ENCODE results near the gene CAMTA1.
"Not testable (repeated sequence)": the region's sequence is repeated elsewhere in the genome, so short reads cannot be mapped to it uniquely, and the experiment has no call there.

CAMTA1 gene

DNA sequence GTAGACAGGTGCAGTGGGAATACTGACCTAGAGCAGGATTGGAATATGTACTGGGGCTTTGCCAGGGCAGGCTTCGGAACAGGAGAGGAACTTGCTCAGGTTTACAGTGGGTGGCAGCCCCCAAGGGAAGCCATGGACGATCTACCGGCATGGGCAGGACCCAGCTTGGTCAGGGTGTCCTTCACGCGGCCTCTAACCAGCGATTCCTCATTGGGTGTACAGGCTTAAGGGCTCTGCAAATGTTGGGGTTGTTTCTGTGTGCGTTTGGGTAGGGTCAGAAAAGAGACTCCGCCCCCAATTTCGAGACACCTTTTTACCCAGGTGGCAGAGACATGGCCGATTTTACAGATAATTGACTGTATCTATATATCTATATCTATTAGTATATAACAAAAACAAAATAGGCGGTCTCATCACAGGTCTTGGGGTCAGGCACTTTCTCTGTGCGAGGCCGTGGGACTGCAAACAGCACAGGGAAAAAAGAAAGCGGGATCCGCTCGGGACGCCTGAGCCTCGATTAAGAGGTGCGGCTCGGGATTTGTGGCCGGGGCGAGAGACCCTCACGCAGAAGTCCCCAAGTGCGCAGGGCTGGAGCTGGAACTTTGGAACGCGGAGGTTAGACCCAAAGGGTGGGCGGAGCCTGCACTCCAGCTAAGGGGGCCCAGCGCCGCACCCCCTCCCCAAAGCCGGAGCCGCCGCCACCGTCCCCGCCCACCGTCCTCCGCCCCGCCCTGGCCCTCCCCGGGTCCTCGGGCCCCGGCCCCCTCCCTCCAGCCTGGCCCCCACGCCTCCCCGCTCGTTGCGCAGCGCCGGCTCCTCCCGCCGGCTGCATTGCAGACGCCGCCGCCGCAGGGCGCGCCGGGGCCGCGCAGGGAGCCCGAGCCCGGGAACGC lies 918.3 kb downstream of the CAMTA1 start:
- no peak for DNase-seq

DNA sequence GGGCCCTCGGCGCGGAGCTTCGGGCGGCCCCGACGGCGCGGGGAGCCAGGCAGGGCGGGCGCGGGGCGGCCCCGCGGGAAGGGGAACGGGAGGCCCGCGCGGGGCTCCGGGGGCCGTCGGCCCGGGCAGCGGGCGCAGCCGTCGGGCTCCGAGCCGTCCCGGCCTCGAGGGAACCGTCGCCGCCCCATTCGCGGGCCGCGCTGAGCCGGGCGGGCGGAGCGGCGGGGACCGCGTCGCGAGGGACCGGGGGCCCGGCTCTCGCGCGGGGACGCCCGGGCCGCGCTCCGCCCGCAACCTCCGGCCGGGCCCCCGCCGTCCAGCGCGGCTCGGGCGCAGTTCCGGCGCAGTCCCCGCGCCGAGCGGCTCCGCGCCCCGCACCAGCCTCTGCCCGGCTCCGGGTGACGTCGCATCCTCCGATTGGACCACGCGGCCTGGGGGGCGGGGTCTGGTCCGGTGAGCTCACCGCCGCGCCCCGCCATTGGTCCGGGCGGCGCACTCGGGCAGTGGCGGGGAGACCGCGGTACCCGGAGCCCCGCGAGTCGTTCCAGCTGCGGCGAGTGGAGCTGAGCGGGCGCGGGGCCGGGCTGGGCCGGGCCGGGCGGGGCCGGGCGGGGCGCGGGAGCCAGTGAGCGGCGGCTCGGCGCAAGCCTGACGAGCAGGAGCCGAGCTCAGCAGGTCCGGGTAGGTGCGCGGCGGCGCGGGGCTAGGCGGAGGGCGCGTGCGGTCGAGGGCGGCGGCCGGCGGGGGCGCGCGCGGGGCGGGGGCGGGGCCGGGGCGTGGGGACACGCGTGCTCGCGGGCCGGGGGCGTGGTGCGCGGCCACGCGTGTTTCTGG lies 919.2 kb downstream of the CAMTA1 start:
- DNase-seq = peak; percentile 84

DNA sequence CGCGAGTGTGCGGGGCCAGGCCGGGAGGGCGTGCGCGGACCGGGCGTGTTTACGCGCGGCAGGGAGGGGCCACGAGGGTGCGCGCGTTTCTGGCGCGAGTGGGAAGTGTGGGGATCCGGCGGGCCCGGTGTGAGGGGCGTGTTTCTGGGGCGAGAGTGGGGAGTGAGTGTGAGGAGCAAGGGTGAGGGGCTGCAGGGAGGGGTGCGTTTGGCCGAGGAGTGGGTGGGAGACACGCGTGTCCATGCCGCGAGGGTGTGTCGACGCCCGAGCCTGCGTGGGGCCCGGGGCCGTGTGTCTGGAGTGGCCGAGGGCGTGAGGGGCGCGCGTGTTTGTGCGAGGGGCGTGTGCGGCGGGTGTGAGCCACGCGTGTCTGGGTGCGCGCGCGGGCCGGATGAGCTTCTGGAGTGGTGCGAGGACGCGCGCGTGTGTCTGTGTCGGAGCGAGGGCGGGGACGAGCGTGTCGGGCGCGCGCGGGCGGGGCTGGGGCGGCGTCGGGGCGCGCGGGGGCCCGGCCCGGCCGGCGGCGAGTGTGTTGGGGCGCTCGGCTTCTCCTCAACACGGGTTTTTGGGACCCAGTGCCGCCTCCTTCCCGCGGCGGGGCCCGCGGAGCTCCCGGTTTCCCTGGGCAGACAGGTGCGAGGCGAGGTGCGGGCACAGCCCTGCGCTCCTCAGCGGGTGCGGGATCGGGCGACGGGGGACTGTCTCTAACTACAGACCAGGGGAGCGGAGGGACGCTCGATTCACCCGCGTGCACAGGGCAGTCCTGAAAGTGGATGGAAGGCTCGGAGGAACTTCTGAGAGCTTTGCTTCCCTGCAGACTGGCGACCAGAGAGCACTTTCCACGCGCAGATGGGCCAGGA lies 920.0 kb downstream of the CAMTA1 start:
- DNase-seq = peak; percentile 17

DNA sequence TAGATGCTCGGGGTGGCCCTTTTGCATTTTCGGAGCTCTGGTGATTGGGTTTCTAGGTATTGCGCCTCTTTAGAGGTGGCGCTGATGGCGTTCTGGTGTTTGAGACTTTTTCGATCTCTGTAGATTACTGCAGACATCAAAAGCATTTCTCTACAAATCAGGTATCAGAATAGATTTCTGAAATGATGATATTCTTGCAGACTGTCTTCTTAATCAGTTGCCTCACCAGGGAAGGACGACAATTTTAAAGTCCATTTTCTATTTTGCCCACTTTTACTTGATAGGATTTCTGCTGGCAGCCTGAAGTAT lies 920.6 kb downstream of the CAMTA1 start:
- no peak for DNase-seq

DNA sequence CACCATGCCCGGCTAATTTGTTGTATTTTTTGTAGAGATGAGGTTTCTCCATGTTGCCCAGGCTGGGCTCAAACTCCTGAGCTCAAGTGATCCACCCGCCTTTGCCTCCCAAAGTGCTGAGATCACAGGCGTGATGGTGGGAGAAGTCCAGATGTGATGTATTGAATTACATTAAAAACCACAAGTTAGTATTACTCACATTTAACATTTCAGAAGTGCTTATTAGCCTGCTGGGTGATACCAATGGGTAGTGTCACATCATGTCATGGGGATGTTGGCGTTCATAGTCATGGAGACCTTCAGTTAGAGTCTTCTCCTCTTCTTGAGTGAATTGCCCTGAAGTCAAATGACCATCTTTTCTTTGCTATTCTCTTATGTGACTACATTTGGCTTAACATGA lies 922.3 kb downstream of the CAMTA1 start:
- DNase-seq = no peak

DNA sequence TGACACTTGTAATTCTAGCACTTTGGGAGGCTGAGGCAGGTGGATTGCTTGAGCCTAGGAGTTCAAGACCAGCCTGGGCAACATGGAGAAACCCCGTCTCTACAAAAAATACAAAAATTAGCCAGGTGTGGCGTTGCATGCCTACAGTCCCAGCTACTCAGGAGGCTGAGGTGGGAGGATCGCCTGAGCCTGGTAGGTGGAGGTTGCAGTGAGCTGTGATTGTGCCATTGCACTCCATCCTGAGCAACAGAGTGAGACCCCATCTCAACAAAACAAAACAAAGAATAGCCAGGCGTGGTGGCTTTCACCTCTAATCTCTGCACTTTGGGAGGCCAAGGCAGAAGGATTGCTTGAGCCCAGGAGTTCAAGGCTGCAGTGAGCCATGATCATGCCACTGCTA lies 922.8 kb downstream of the CAMTA1 start:
- DNase-seq = not testable (repeated sequence)

DNA sequence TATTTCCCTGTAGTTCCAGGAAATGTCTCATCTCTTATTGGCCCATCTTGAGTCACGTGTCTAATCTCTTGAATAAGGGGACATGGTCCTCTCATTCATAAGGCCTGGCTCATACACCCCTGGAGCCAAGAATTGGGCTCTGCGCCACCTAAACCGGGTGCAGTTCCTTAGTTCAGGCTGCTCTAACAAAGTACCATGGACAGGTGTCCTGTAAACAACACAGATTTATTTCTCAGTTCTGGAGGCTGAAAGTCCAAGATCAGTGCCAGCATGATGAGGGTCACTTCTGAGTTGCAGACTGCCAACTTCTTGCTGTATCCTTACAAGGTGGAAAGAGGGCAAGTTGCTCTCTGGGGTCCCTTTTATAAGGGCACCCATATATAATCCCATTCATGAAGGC lies 925.6 kb downstream of the CAMTA1 start:
- no peak for DNase-seq

DNA sequence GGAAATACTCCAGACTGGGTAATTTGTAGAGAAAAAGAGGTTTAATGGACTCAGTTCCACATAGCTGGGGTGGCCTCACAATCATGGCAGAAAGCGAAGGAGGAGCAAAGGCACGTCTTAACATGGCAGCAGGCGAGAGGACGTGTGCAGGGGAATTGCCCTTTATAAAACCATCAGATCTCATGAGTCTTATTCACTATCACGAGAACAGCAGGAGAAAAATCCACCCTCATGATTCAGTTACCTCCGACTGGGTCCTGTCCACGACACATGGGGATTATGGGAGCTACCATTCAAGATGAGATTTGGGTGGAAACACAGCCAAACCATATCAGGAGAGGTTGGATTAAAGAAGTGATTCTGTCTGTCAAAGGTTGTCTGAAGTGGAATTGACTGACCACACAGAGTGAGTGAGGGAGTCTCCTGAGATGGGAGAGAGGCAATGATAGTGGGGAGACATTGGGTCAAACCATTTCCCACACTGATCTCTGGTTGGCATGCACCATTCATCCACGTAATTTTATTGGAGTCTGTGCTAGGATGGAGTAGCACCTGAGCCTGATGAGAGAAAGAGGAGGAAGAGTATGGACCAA lies 927.6 kb downstream of the CAMTA1 start:
- no peak for DNase-seq

DNA sequence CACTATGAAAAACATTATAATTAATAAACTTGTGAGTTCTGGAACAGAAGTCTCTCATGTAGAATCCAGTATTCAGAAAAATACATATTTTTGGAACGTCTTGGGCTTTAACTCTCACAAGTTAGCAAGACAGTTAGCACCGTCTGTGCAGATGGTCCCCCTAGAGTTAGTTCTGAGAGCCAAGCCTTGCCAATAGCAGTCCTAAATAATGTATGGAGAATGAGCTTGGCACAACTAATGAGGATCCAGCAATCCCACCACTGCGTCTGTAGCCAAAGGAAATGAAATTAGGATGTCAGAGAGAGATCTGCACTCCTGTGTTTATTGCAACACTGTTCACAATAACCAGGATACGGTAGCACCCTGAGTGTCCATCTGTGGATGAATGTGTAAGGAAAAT lies 931.3 kb downstream of the CAMTA1 start:
- DNase-seq = no peak

DNA sequence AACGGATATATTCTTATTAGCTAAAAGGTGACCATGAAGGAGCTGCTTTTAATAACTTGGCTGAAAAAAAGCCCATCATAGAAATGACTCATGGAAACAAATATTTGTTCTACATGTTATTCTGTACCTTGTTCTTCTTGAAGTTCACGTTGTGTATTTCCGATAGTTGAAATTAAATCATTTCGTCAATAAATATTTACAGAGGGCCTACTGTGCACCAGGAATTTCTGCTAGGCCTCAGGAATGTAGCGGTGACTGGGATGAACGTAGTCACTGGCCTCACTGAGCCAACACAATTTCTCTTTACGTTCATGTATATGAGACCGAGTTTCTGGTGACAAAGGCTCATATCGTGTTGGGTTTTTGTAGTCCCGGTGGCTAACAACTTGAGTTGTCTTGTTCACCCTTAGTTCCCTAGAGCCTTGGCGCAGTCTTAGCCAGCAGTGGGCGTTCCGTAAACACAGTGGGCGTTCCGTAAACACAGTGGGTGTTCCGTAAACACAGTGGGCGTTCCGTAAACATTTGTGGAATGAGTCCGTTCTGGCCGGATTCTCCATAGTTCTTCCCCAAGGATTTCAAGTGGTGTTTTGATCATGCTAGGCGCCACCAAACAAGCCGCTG lies 932.6 kb downstream of the CAMTA1 start:
- no peak for DNase-seq

DNA sequence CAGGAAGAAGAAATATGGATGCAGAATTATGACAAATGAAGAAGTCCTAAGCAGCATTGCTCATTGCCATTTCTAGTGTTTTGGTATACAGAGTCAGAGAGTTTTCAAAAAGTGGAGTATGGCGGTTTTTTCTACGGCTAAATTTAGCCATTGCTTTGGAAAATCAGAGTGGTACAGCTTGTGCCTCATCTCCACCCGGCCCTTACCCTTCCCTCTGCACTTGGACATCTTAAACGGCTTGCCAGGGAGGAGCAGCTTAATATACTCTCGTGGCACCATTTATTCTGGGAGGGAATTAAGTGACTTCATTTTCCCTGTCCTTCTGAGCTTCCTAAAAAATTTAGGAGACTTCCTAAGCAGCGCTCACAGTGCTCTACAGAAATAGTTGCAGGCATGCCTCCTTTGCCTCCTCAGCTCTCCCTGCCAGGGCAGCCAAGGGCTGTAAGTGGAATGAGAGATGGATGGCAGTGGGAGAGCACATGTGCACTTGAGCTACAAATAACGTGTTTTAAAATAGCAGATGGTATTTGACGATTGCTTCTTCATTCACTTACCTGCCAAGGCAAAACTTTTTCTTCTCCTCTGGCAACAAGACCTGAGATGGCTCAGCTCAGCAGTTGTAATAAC lies 934.3 kb downstream of the CAMTA1 start:
- no peak for DNase-seq

DNA sequence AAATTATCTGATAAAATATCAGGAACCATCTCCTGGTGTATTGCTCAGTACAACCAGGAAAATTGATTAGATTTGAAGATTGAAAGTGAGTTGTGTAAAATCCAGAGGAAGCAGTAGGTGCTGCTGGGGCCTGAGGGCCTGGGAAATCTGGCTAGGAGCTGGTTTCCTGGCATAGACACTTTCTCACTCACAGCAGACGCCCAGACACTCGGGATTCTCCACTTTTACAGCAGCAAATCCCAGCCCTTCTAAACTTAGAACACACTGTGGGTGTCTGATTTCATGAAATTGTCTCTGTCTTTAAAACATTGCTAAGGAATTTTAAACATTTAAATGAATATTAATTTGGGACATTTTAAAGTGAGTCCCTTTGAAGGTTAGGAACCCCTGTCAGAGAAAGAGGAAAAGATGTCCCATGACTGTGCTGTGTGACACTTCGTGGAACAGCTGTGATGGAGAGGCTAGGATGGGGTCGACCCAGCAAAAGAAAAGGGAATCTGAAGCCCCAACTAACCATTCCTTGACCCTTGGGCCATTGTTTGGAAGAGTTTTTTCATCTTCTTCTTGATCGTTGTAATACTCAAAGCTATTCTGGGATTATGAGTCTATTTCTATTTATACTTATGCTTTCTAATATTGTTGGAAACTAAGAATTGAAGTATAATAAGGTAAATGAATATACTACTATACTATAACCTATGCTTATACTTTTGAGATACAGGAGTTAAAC lies 936.9 kb downstream of the CAMTA1 start:
- DNase-seq = no peak

DNA sequence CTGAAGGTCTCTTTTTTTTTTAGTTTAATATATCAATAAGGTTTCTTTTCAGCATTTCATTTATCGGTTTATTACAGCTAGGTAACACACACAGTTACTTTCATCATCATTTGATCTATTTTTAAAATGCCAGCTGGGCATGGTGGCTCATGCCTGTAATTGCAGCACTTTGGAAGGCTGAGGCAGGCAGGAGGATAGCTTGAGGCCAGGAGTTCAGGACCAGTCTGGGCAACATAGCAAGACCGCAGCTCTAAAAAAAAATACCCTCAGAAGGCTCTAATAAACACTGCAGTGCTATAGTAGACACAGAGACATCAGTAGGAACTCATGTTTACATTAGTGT lies 937.4 kb downstream of the CAMTA1 start:
- no peak for DNase-seq

DNA sequence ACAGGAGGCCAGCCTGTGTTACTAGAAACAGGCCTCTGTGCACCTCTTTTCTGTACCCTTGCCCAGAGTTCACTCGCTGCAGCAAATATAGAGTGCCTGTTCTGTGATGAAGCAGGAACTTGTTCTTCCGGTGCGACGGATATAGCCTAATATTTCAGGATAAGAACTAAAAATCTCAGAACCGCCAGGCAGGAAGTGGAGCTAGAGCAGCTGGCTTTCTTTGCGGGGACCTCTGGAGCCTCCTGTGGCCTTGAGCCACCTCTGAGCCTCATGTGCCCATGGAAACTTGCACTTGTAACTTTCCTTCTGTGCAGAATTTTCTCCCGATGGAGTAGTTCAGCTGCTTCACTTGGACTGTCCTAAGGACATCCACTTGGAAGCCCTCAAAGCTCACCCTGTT lies 941.4 kb downstream of the CAMTA1 start:
- DNase-seq = no peak

DNA sequence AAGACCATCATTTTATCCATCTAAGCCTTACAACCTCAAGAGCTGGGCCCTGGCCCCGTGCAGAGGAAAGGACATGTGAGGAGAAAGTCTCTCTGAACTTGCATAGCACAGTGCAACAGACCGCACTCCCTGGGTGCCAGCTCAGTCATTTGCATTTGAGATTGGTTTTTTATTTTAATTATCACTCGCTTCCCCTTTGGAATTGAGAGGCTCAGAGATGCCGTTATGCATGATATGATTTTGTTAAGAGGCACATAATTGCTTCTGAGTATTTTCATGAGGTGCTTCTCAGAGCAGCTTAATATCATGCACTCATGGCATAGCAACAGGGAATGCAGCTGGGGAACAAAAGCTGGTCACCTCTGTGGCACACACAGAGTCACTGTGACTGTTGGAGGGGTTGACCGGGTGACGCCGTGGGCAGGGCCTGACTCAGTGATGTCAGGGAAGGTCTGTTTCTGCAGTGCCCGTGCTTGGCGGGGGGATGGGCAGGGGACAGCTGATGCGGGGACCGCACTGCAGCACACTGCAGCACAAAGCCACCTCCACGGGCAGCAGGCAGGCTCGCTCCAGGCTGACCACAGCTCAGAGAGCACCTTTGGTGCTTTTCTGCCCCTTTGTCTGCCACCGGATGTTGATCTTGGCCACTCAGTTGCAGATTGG lies 942.7 kb downstream of the CAMTA1 start:
- no peak for DNase-seq

DNA sequence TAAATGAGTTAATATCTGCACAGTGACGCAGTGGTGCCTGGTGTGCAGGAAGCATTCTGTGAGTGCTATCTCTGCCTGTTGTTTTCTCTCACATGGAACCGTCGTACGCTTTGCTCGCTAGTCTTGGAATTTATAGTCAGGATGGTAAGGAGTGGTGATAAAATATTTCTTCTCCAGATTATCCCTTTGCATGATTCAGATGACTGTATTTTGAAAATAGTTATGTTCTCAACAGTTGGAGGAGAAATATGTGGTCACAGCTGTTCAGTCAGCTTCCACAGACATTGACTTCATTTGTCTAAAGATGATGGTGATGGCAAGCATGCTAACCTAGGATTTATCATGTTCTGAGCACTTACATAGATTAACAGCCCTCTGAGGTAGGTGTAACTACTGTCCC lies 944.5 kb downstream of the CAMTA1 start:
- DNase-seq = no peak

DNA sequence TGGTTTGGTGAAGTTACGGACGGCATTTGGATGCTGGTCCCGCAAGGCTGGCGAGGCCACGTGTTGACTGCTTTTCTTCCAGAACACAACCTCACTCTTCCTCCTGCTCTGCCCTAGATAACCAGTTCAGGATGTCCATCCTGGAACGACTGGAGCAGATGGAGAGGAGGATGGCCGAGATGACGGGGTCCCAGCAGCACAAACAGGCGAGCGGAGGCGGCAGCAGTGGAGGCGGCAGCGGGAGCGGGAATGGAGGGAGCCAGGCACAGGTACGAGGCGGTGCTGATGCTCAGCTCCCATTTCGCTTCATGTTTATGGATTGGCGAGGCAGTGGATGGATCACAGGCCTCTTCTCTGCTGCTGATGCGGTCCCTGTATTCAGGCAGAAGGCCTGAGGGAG lies 947.1 kb downstream of the CAMTA1 start:
- DNase-seq = no peak

DNA sequence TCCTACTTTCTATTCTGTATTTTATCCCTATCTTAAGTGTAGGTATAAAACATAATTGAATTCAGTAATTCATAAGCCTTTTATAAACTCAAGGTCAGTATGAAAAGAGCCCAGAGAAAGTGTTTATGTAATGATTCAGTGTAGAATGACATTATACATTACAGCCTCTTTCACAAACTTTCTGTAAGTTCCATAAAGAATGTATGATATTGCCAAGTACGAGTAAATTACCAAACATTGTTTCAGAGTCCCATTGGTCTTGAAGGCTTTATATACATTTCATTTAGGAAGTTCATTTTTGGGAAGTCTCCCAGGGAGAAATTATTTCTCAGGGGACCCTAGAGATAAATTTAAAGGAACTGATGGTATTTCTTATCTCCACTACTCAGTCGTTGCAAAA lies 948.0 kb downstream of the CAMTA1 start:
- no peak for DNase-seq

DNA sequence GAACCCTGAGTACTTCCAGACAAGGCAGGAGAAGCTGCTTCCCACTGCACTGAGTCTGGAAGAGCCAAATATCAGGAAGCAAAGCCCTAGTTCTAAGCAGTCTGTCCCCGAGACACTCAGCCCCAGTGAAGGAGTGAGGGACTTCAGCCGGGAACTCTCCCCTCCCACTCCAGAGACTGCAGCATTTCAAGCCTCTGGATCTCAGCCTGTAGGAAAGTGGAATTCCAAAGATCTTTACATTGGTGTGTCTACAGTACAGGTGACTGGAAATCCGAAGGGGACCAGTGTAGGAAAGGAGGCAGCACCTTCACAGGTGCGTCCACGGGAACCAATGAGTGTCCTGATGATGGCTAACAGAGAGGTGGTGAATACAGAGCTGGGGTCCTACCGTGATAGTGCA lies 952.8 kb downstream of the CAMTA1 start:
- DNase-seq = no peak

DNA sequence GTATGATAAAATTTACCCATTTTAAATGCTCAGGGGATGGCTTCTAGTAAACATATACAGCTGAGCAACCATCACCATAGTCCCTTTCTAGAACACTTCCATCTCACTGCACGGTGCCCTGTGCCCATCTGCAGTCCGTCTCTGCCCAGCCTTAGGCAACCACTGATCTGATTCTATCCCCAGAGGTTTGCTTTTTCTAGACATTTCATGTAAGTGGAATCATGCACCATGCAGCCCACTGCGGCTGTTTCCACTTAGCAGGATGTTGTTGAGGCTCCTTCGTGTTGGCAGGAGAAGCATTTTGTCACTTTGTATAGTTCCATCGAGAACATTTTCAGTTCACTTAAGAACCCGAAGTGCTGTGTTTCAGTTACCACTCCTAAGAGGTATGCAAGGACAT lies 958.1 kb downstream of the CAMTA1 start:
- no peak for DNase-seq

DNA sequence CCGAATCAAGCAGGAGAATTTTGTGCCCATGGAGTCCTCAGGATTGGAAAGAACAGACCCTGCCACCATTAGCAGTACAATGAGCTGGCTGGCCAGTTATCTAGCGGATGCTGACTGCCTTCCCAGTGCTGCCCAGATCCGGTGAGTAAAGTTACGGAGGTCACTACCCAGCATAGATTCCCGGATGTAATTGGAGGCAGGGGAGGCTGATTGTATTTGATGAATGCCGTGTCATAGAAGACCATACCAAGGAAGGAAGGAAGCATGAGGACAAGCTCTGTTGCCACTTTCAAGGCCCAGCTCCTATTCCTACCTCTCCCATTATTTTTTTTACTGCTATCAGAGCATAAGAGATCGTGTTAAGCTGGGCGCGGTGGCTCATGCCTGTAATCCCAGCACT lies 959.6 kb downstream of the CAMTA1 start:
- DNase-seq = no peak
